Effector CD4-positive, alpha-beta T cell (primary cell): ENCODE measurements around the gene FEV.

Experiments
- DNase-seq: peaks from one replicate; pipeline ENCODE4 v3.0.0-alpha.2; 2020

Gene FEV

GRCh38 chr2:219016721-219017120 is 31.7 kb upstream of the FEV start:
- no peak for DNase-seq

- no peak for DNase-seq
Measured at GRCh38 chr2:219010873-219011272, 25.9 kb upstream of the FEV start.

- DNase-seq, result no peak
Measured at GRCh38 chr2:219010162-219010756, 25.3 kb upstream of the FEV start.

GRCh38 chr2:219009294-219009693 is 24.3 kb upstream of the FEV start:
- no peak for DNase-seq

GRCh38 chr2:219003979-219004378 is 19.0 kb upstream of the FEV start:
- no peak for DNase-seq

- no peak for DNase-seq
Measured at GRCh38 chr2:219003267-219003634, 18.3 kb upstream of the FEV start.

- peak; percentile 37 for DNase-seq
Measured at GRCh38 chr2:219002395-219003266, 17.6 kb upstream of the FEV start.

GRCh38 chr2:219001577-219002394 is 16.8 kb upstream of the FEV start:
- no peak for DNase-seq

GRCh38 chr2:219001100-219001576 is 16.2 kb upstream of the FEV start:
- DNase-seq, result no peak

GRCh38 chr2:219000569-219000960 is 15.6 kb upstream of the FEV start:
- no peak for DNase-seq

- DNase-seq, result no peak
Measured at GRCh38 chr2:218999881-219000568, 15.0 kb upstream of the FEV start.

GRCh38 chr2:218999021-218999880 is 14.3 kb upstream of the FEV start:
- no peak for DNase-seq

GRCh38 chr2:218998414-218999002 is 13.5 kb upstream of the FEV start:
- no peak for DNase-seq

GRCh38 chr2:218997731-218998130 is 12.7 kb upstream of the FEV start:
- no peak for DNase-seq

GRCh38 chr2:218996937-218997336 is 12.0 kb upstream of the FEV start:
- DNase-seq, result no peak

GRCh38 chr2:218995972-218996711 is 11.2 kb upstream of the FEV start:
- peak; percentile 68 for DNase-seq

GRCh38 chr2:218995561-218995960 is 10.6 kb upstream of the FEV start:
- no peak for DNase-seq

- no peak for DNase-seq
Measured at GRCh38 chr2:218993345-218994315, 8.6 kb upstream of the FEV start, which contains the start of gene CRYBA2. TSS of gene CRYBA2 (minus strand) at chr2:218993422. CDS start at chr2:218993176, 246 bp downstream.

GRCh38 chr2:218992703-218993344 is 7.8 kb upstream of the FEV start:
- DNase-seq, result no peak
